Astrocyte (in vitro differentiated cells and primary cell): ENCODE data around the gene EFCAB6. TPM values are rescaled to one million over a fixed set of nuclear protein-coding genes. Genes with fewer than 3 reads are reported as not detected.

Source experiments
- DNase-seq: peaks from one replicate; pipeline ENCODE4 v3.0.0-alpha.2; 2010; ENCODE audit warnings: low read depth
- FAIRE-seq: peaks from 2 replicates; lab custom pipeline; 2011; peaks lifted over from hg19 to GRCh38; lab: Jason Lieb, UNC
- H2AFZ ChIP-seq: 2 replicates; pipeline ENCODE4 v1.6.0; 2012; ENCODE audit warnings: low read depth, low read length, inconsistent platforms
- H3K27ac ChIP-seq: 2 replicates; pipeline ENCODE4 v1.5.1; 2011; ENCODE audit warnings: low read depth, low read length, inconsistent platforms
- H3K27me3 ChIP-seq: 2 replicates; pipeline ENCODE4 v1.6.0; 2011; ENCODE audit warnings: low read length, inconsistent platforms; ENCODE audit not compliant: insufficient read depth
- H3K36me3 ChIP-seq: 2 replicates; pipeline ENCODE4 v1.5.1; 2011; ENCODE audit warnings: low read length, inconsistent platforms; ENCODE audit not compliant: insufficient read depth
- H3K4me1 ChIP-seq: 2 replicates; pipeline ENCODE4 v1.5.1; 2011; ENCODE audit warnings: low read length, inconsistent platforms; ENCODE audit not compliant: insufficient read depth
- H3K4me2 ChIP-seq: 2 replicates; pipeline ENCODE4 v1.6.0; 2012; ENCODE audit warnings: low read length, inconsistent platforms
- H3K4me3 ChIP-seq: 2 replicates; pipeline ENCODE4 v1.5.1; 2011; ENCODE audit warnings: low read depth, mild to moderate bottlenecking, low read length, inconsistent platforms; ENCODE audit not compliant: insufficient read depth
- H3K79me2 ChIP-seq: 2 replicates; pipeline ENCODE4 v1.6.0; 2012; ENCODE audit warnings: mild to moderate bottlenecking, low read length, inconsistent platforms; ENCODE audit not compliant: insufficient read depth
- H3K9ac ChIP-seq: 2 replicates; pipeline ENCODE4 v1.6.0; 2012; ENCODE audit warnings: mild to moderate bottlenecking, low read length, inconsistent platforms
- H3K9me3 ChIP-seq: 2 replicates; pipeline ENCODE4 v1.5.1; 2012; ENCODE audit warnings: low read depth, mild to moderate bottlenecking, low read length, inconsistent platforms; ENCODE audit not compliant: insufficient read depth
- H4K20me1 ChIP-seq: 2 replicates; pipeline ENCODE4 v1.6.0; 2012; ENCODE audit warnings: low read length, inconsistent platforms; ENCODE audit not compliant: insufficient read depth
- H3K27ac Mint-ChIP-seq: one replicate; pipeline ENCODE4 v1.8.0; 2021; ENCODE audit warnings: mild to moderate bottlenecking, mixed read lengths; ENCODE audit not compliant: unreplicated experiment
- H3K27me3 Mint-ChIP-seq: one replicate; pipeline ENCODE4 v1.8.0; 2021; ENCODE audit warnings: low read depth, mixed read lengths; ENCODE audit not compliant: unreplicated experiment
- H3K36me3 Mint-ChIP-seq: one replicate; pipeline ENCODE4 v1.8.0; 2021; ENCODE audit warnings: low read depth, mixed read lengths; ENCODE audit not compliant: unreplicated experiment
- H3K4me1 Mint-ChIP-seq: one replicate; pipeline ENCODE4 v1.8.0; 2021; ENCODE audit warnings: low read depth, mixed read lengths; ENCODE audit not compliant: unreplicated experiment
- H3K4me3 Mint-ChIP-seq: one replicate; pipeline ENCODE4 v1.8.0; 2021; ENCODE audit warnings: mild to moderate bottlenecking, moderate library complexity, mixed read lengths; ENCODE audit not compliant: unreplicated experiment
- H3K9me3 Mint-ChIP-seq: one replicate; pipeline ENCODE4 v1.8.0; 2021; ENCODE audit warnings: mild to moderate bottlenecking, mixed read lengths; ENCODE audit not compliant: unreplicated experiment
- CTCF ChIP-seq: IDR thresholded peaks from 2 replicates; pipeline ENCODE4 v1.5.1; 2011; ENCODE audit warnings: low read depth, mild to moderate bottlenecking, inconsistent platforms, low read length, moderate library complexity; ENCODE audit not compliant: insufficient read depth
- EZH2 ChIP-seq: IDR thresholded peaks from 2 replicates; pipeline ENCODE4 v1.6.1; 2012; ENCODE audit warnings: mild to moderate bottlenecking, low read length, inconsistent platforms; ENCODE audit not compliant: insufficient read depth
- total RNA-seq: library from RNA; stranded (reverse); gene quantifications from 2 replicates; pipeline ENCODE4 v1.2.1, GENCODE V29; 2021

Gene EFCAB6
- total RNA-seq, 1 donor from 2014 or later: 1.2 TPM

DNA sequence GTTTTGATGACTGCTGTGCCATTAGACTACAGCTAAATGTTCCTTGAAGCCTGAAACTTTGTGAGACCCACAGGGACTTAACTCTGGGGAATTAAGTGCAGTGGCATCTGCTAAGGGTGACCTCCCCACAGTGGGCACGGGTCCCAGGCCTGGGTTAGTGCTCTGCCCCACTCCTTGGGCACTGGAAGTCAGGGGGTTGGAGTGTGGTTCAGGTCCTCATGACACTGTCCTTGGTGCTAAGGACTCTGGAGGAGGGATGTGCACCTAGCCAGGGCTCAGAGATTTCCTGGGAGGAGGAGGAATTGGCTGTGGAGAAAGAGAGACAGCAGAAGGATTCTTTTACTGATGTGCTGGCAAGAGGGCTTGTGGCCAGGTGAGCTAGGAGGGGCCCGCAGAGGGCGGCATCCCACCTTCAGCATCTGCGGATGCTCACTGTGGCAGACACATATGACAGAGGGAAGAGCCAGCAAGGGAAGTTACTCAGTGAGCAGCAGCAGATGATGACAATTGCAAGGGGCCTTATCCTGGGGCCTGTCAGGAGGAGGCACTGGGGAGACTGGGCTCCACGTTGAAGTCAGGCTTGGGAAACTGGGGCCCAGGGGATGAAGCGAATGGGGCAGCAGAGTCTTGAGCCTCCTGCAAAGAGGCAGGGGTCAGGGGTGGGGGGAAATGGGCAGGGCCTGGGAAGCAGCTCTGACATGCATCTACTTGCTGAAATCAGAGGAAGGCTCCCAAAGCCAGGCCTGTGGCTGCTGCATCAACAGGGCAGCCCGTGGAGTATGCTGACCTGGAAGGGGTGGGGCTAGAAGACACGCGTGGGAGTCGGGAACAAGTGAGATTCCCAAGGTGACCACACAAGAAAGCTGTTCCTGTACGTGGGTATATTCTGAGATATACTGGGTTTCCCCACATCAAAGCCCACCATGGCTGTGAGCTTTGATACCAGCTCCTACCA is 256.3 kb downstream of the EFCAB6 start:
- no peaks in the 10 kb centered on the region for H3K36me3 ChIP-seq
- peaks cover 4% of the 10 kb centered on the region for H3K36me3 Mint-ChIP-seq
- H3K4me1 ChIP-seq: no peaks in the 10 kb centered on the region
- H3K4me3 Mint-ChIP-seq: no peak overlapping the region
- peaks cover 20% of the 10 kb centered on the region for H3K27me3 Mint-ChIP-seq
- H3K4me1 Mint-ChIP-seq: no peaks in the 10 kb centered on the region
- H2AFZ ChIP-seq: no peak overlapping the region
- H3K9ac ChIP-seq: no peak overlapping the region
- no peak for FAIRE-seq
- H3K27me3 ChIP-seq: no peaks in the 10 kb centered on the region
- H3K4me2 ChIP-seq: no peak overlapping the region
- peaks cover 7% of the 10 kb centered on the region for H3K9me3 Mint-ChIP-seq
- no peak for DNase-seq
- H3K9me3 ChIP-seq: no peaks in the 10 kb centered on the region
- no peaks in the 10 kb centered on the region for H3K79me2 ChIP-seq
- no peak overlapping the region for H3K27ac Mint-ChIP-seq
- no peak overlapping the region for H3K27ac ChIP-seq
- no peak for TF ChIP-seq EZH2
- no peak for TF ChIP-seq CTCF
- H4K20me1 ChIP-seq: no peaks in the 10 kb centered on the region
- H3K4me3 ChIP-seq: no peak overlapping the region

DNA sequence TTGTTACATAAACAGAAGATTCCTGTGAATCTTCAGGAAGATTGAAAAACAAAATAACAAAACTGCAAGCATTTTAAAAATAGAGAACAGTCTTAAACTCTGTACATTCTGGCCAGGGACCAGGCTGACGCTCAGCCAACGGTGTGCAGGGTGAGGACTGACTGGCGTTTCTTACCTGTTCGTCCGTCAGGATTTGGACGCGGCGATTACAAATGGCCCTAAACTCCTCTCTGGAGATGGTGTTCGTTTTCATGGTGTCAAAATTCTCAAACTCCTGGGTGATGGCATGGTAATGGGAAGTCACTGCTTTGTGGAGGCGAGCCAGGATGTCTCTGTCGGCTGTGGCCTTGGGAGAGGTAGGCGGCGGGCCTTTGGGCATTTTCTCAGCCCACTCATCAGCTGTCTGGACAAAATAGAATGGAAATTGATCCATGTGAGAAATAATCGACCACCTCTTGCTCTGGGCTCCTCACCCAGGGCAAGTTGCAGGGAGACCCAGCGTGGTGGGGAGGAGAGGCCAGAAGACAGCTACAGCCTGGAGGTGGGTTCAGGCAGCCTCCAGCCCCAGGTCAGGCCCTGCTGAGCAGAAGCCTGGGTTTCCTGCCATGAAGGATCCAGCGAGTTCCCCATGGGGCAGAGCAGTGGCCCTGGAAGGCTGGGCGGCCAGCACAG is 257.3 kb downstream of the EFCAB6 start:
- FAIRE-seq: no peak

More for the DNA sequence above, 257.3 kb downstream of the EFCAB6 start:
- H2AFZ ChIP-seq: no peak overlapping the region
- H3K27me3 ChIP-seq: no peaks in the 10 kb centered on the region
- no peak overlapping the region for H3K27ac ChIP-seq
- H3K9me3 Mint-ChIP-seq: peaks cover 7% of the 10 kb centered on the region
- no peak overlapping the region for H3K27ac Mint-ChIP-seq
- TF ChIP-seq CTCF: no peak
- TF ChIP-seq EZH2: no peak
- H3K9me3 ChIP-seq: no peaks in the 10 kb centered on the region
- no peak for DNase-seq
- H3K9ac ChIP-seq: no peak overlapping the region
- no peaks in the 10 kb centered on the region for H3K4me1 Mint-ChIP-seq
- H3K36me3 ChIP-seq: no peaks in the 10 kb centered on the region
- no peaks in the 10 kb centered on the region for H4K20me1 ChIP-seq
- H3K36me3 Mint-ChIP-seq: peaks cover 4% of the 10 kb centered on the region
- peaks cover 18% of the 10 kb centered on the region for H3K27me3 Mint-ChIP-seq
- no peaks in the 10 kb centered on the region for H3K79me2 ChIP-seq
- no peak overlapping the region for H3K4me2 ChIP-seq
- H3K4me3 ChIP-seq: no peak overlapping the region
- no peaks in the 10 kb centered on the region for H3K4me1 ChIP-seq
- no peak overlapping the region for H3K4me3 Mint-ChIP-seq
